Measurements from ENCODE around the gene FLRT1.

- no peak for TF ChIP-seq CTCF (IDR thresholded peaks at IDR 0.05)
- no peak for TF ChIP-seq POLR2A (IDR thresholded peaks at IDR 0.05)
These were observed 628 bp upstream of the FLRT1 start for GRCh38 chr11:64035081-64035524.

Data from lower leg skin (tissue), 3 donors.